GM12891 (cell line): ENCODE results near the gene TSPAN11.

ENCODE experiments used
- POLR2A ChIP-seq: IDR thresholded peaks from 2 replicates; pipeline ENCODE4 v1.6.1; 2011; ENCODE audit warnings: low read depth, low read length, control low read depth
- POU2F2 ChIP-seq: IDR thresholded peaks from 2 replicates; pipeline ENCODE4 v1.6.1; 2011; ENCODE audit warnings: low read depth, mild to moderate bottlenecking, control low read depth, low read length, moderate library complexity
- SPI1 ChIP-seq: IDR thresholded peaks from 2 replicates; pipeline ENCODE4 v1.6.1; 2011; ENCODE audit warnings: low read depth, low read length, control low read depth
- TAF1 ChIP-seq: IDR thresholded peaks from 2 replicates; pipeline ENCODE4 v1.6.1; 2011; ENCODE audit warnings: low read depth, low read length, control low read depth

- TF ChIP-seq POLR2A (no peak), POU2F2 (no peak), TAF1 (no peak), SPI1 (no peak)
Measured at GRCh38 chr12:31021181-31021580, 94.6 kb downstream of the TSPAN11 start.
